Activated T-cell treated with anti-CD3 and anti-CD28 coated beads, Interleukin-2, amount 50 U/mL, for 1 hour (primary cell): ENCODE measurements around the gene ABLIM1.
"Not testable (repeated sequence)": the region's sequence is repeated elsewhere in the genome, so short reads cannot be mapped to it uniquely, and the experiment has no call there.

Experiments used
- DNase-seq: peaks from one replicate; pipeline ENCODE4 v3.0.0-alpha.2; 2020

Gene ABLIM1

GRCh38 chr10:114658175-114658574, at the start of gene ABLIM1:
Gene ABLIM1, minus strand, starts transcription at chr10:114658275. Its CDS starts 75 bp downstream, at chr10:114658200.
- DNase-seq, result no peak

GRCh38 chr10:114706458-114707055, 48.5 kb upstream of the ABLIM1 start:
- DNase-seq, result no peak

GRCh38 chr10:114704679-114705078, 46.6 kb upstream of the ABLIM1 start:
- DNase-seq, result no peak

- no peak for DNase-seq
These were observed 45.5 kb upstream of the ABLIM1 start for GRCh38 chr10:114703377-114704107.

GRCh38 chr10:114698271-114699061, 40.4 kb upstream of the ABLIM1 start:
- DNase-seq, result no peak

- no peak for DNase-seq
These were observed 39.1 kb upstream of the ABLIM1 start for GRCh38 chr10:114697061-114697598.

GRCh38 chr10:114696301-114696700, 38.2 kb upstream of the ABLIM1 start:
- DNase-seq, result not testable (repeated sequence)

GRCh38 chr10:114694752-114695151, 36.7 kb upstream of the ABLIM1 start:
- peak; percentile 40 for DNase-seq

- peak; percentile 26 for DNase-seq
These were observed 36.0 kb upstream of the ABLIM1 start for GRCh38 chr10:114694062-114694461.

GRCh38 chr10:114691442-114691941, 33.4 kb upstream of the ABLIM1 start:
- no peak for DNase-seq

GRCh38 chr10:114688786-114689185, 30.7 kb upstream of the ABLIM1 start:
- DNase-seq, result no peak

GRCh38 chr10:114687459-114687858, 29.4 kb upstream of the ABLIM1 start:
- no peak for DNase-seq

- DNase-seq, result no peak
These were observed 27.9 kb upstream of the ABLIM1 start for GRCh38 chr10:114686013-114686412.

GRCh38 chr10:114685456-114685855, 27.4 kb upstream of the ABLIM1 start:
- DNase-seq, result no peak

GRCh38 chr10:114684822-114685209, 26.7 kb upstream of the ABLIM1 start:
- no peak for DNase-seq

GRCh38 chr10:114684084-114684821, 26.2 kb upstream of the ABLIM1 start:
- no peak for DNase-seq

- no peak for DNase-seq
These were observed 25.5 kb upstream of the ABLIM1 start for GRCh38 chr10:114683593-114683992.

GRCh38 chr10:114683162-114683561, 25.1 kb upstream of the ABLIM1 start:
- no peak for DNase-seq

- DNase-seq, result no peak
These were observed 24.5 kb upstream of the ABLIM1 start for GRCh38 chr10:114682532-114682931.

- DNase-seq, result no peak
These were observed 24.0 kb upstream of the ABLIM1 start for GRCh38 chr10:114682121-114682520.

- DNase-seq, result no peak
These were observed 23.5 kb upstream of the ABLIM1 start for GRCh38 chr10:114681542-114681941.

GRCh38 chr10:114680543-114681117, 22.6 kb upstream of the ABLIM1 start:
- DNase-seq, result no peak
